ENCODE measurements around the gene CUL7. TPM values are rescaled to one million over a fixed set of nuclear protein-coding genes. Genes with fewer than 3 reads are reported as not detected.

Gene CUL7
- total RNA-seq, 1 experiment from 2014 or later: 18.6 TPM

DNA sequence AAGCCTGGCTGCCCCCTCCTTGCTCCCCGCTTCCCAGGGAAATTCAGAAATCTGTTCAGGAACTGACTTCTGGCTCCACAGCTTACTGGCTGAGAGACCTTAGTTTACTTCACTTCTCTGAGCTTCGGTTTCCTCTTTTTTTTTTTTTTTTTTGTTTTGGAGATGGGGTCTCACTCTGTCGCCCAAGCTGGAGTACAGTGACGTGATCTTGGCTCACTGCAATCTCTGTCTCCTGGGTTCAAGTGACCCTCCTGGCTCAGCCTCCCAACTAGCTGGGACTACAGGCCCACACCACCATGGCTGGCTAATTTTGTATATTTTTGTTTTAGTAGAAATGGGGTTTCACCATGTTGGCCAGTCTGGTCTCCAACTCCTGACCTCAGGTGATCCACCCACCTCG is 37.4 kb upstream of the CUL7 start:
- Histone ChIP-seq H3K79me2 (ENCODE audit: low read length) (peaks cover 68% of the 10 kb centered on the region), H3K36me3 (ENCODE audit: low read depth, low read length) (no peaks in the 10 kb centered on the region), H2AFZ (ENCODE audit: low read length) (no peak overlapping the region), H3K4me2 (ENCODE audit: low read length) (peak overlapping the region; percentile 56), H4K20me1 (ENCODE audit: low read length) (peaks cover 5% of the 10 kb centered on the region; the same call in 1 of the 2 replicates), H3K9me3 (ENCODE audit: low read length) (no peaks in the 10 kb centered on the region), H3K9ac (ENCODE audit: low read length) (no peak overlapping the region), H3F3A (ENCODE audit: low read length, unreplicated experiment) (no peaks in the 10 kb centered on the region), H3K27ac (ENCODE audit: low read length) (0 out of 2 replicates have a peak overlapping the region, but pooled peaks have one; percentile 29), H3K27me3 (ENCODE audit: low read length) (no peaks in the 10 kb centered on the region), H3K4me1 (ENCODE audit: insufficient read depth, low read length) (peaks cover 29% of the 10 kb centered on the region), H3K4me3 (ENCODE audit: low read length) (no peak overlapping the region), H3K9me2 (replicated peaks; ENCODE audit: low read length) (no peaks in the 10 kb centered on the region)
- TF ChIP-seq EZH2 (IDR thresholded peaks at IDR 0.05; ENCODE audit: low read length, unreplicated experiment) (no peak), EZH2phosphoT487 (IDR thresholded peaks at IDR 0.05; ENCODE audit: borderline replicate concordance, low read length) (no peak)
- TF ChIP-seq, protein P1, sequence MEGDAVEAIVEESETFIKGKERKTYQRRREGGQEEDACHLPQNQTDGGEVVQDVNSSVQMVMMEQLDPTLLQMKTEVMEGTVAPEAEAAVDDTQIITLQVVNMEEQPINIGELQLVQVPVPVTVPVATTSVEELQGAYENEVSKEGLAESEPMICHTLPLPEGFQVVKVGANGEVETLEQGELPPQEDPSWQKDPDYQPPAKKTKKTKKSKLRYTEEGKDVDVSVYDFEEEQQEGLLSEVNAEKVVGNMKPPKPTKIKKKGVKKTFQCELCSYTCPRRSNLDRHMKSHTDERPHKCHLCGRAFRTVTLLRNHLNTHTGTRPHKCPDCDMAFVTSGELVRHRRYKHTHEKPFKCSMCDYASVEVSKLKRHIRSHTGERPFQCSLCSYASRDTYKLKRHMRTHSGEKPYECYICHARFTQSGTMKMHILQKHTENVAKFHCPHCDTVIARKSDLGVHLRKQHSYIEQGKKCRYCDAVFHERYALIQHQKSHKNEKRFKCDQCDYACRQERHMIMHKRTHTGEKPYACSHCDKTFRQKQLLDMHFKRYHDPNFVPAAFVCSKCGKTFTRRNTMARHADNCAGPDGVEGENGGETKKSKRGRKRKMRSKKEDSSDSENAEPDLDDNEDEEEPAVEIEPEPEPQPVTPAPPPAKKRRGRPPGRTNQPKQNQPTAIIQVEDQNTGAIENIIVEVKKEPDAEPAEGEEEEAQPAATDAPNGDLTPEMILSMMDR (conservative IDR thresholded peaks at IDR 0.05; ENCODE audit: low read depth, low read length): no peak
- no TSS peak for BruUV-seq (replicated peaks)
- ChIA-PET POLR2A (ENCODE audit: unreplicated experiment) (interaction anchor here (0.6 to 0.7 kb wide), 2 partner anchors 69 to 77 kb away, joined by 3 read pairs; no protein-coding TSS in a partner anchor), CTCF (no interaction called here)
- intact Hi-C loops (cut with micrococcal nuclease): no loop called here
- ATAC-seq (no peak), DNase-seq (no peak)

DNA sequence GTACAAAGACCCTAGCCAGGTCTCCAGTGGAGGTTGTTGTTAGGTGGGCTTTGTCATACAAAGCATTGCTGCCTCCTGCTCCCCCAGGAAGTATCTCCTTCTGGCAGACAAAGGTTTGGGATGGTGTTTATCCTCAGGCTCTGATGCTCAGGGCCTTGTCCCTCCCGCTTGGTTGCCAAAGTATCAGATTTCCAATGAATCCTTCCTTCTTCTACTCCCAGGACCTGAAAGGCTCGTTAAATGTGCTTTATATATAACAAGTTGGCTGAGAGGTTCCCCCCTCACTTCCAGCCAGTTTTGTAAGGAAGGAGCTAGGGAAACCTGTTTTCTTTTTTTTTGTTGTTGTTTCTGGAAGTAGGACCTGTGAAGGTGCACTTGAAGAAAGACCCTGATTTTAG is 36.9 kb upstream of the CUL7 start:
- Histone ChIP-seq H3K79me2 (ENCODE audit: low read length) (peaks cover 66% of the 10 kb centered on the region), H3F3A (ENCODE audit: low read length, unreplicated experiment) (no peaks in the 10 kb centered on the region), H3K36me3 (ENCODE audit: low read depth, low read length) (no peaks in the 10 kb centered on the region), H3K9ac (ENCODE audit: low read length) (no peak overlapping the region), H3K4me3 (ENCODE audit: low read length) (no peak overlapping the region), H3K9me3 (ENCODE audit: low read length) (no peaks in the 10 kb centered on the region), H3K27ac (ENCODE audit: low read length) (0 out of 2 replicates have a peak overlapping the region, but pooled peaks have one; percentile 29), H3K4me2 (ENCODE audit: low read length) (peak overlapping the region; percentile 56), H3K4me1 (ENCODE audit: insufficient read depth, low read length) (peaks cover 24% of the 10 kb centered on the region), H3K9me2 (replicated peaks; ENCODE audit: low read length) (no peaks in the 10 kb centered on the region), H2AFZ (ENCODE audit: low read length) (no peak overlapping the region), H3K27me3 (ENCODE audit: low read length) (no peaks in the 10 kb centered on the region), H4K20me1 (ENCODE audit: low read length) (peaks cover 5% of the 10 kb centered on the region; the same call in 1 of the 2 replicates)
- CTCF ChIA-PET: no interaction called here
- intact Hi-C loops (cut with micrococcal nuclease): no loop called here
- BruUV-seq (replicated peaks): no TSS peak
- ATAC-seq (peak; percentile 96), DNase-seq (peak; percentile 79)
- TF ChIP-seq EZH2phosphoT487 (IDR thresholded peaks at IDR 0.05; ENCODE audit: borderline replicate concordance, low read length) (no peak), EZH2 (IDR thresholded peaks at IDR 0.05; ENCODE audit: low read length, unreplicated experiment) (no peak)
- TF ChIP-seq, protein P1 (conservative IDR thresholded peaks at IDR 0.05; ENCODE audit: low read depth, low read length): no peak
- POLR2A ChIA-PET (ENCODE audit: unreplicated experiment): interaction anchor here (0.6 to 0.7 kb wide), 2 partner anchors 68 to 77 kb away, joined by 3 read pairs; no protein-coding TSS in a partner anchor

DNA sequence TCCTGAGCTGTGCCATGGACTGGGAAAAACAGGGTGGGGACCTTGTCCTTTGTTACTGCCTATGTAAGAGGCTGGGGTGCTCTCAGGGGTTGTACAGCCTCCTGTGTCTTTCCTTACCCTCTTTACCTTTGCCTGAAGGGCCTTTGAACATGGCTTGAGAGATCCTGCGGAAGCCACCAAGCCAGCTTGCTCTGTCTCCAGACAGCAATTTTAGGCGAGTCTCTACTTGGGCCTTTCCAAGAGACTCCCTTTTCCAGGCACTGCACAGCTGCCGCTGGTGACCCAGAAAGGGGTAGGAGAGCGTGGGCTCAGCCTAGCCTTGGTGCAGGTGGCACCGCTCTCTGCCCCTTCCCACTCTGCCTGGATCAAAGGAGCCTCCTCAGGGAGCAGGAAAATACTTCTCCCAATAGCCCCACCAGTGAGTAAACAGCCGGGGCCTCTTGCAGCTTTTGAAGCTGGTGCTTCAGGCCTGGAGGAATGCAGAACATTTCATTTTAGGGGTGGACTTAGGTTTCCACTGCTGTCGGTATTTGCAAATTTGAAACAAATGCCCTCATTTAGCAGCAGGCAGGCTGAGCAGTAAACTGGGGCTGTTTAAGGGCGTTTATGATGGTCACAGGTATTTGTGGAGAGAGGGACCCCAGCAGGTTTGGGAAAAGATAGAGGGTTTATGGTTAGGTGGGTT is 36.4 kb upstream of the CUL7 start:
- H3K4me1 ChIP-seq (ENCODE audit: insufficient read depth, low read length): peaks cover 22% of the 10 kb centered on the region
- ATAC-seq (peak; percentile 17), DNase-seq (no peak)
- intact Hi-C loops (cut with micrococcal nuclease): no loop called here
- no peaks in the 10 kb centered on the region for H3K9me2 ChIP-seq (replicated peaks; ENCODE audit: low read length)
- no peak overlapping the region for H3K27ac ChIP-seq (ENCODE audit: low read length)
- no peaks in the 10 kb centered on the region for H3F3A ChIP-seq (ENCODE audit: low read length, unreplicated experiment)
- H3K9me3 ChIP-seq (ENCODE audit: low read length): no peaks in the 10 kb centered on the region
- H3K27me3 ChIP-seq (ENCODE audit: low read length): no peaks in the 10 kb centered on the region
- H3K79me2 ChIP-seq (ENCODE audit: low read length): peaks cover 62% of the 10 kb centered on the region
- ChIA-PET POLR2A (ENCODE audit: unreplicated experiment) (no interaction called here), CTCF (interaction anchor here (0.6 kb wide), 1 partner anchor 37 kb away, joined by 3 read pairs; no protein-coding TSS in a partner anchor)
- H4K20me1 ChIP-seq (ENCODE audit: low read length): peaks cover 5% of the 10 kb centered on the region; the same call in 1 of the 2 replicates
- H3K4me3 ChIP-seq (ENCODE audit: low read length): no peak overlapping the region
- no TSS peak for BruUV-seq (replicated peaks)
- H3K9ac ChIP-seq (ENCODE audit: low read length): no peak overlapping the region
- H2AFZ ChIP-seq (ENCODE audit: low read length): no peak overlapping the region
- H3K36me3 ChIP-seq (ENCODE audit: low read depth, low read length): no peaks in the 10 kb centered on the region
- TF ChIP-seq EZH2 (IDR thresholded peaks at IDR 0.05; ENCODE audit: low read length, unreplicated experiment): no peak
- TF ChIP-seq, protein P1 (conservative IDR thresholded peaks at IDR 0.05; ENCODE audit: low read depth, low read length): no peak
- TF ChIP-seq EZH2phosphoT487 (IDR thresholded peaks at IDR 0.05; ENCODE audit: borderline replicate concordance, low read length): no peak
- H3K4me2 ChIP-seq (ENCODE audit: low read length): peak overlapping the region; percentile 56
